Small intestine (tissue), 7 donors: ENCODE data around the gene PLCL1. TPM values are rescaled to one million over a fixed set of nuclear protein-coding genes. Genes with fewer than 3 reads are reported as not detected.

ENCODE experiments used
- DNase-seq, 2 donors: peaks; one replicate each; pipeline versions ENCODE4 v3.0.0 to v3.0.0-alpha.2; 2013
- FAIRE-seq: peaks from 2 replicates; lab custom pipeline; 2012; peaks lifted over from hg19 to GRCh38; lab: Jason Lieb, UNC
- H3K27ac ChIP-seq, 3 donors: one replicate each; pipeline ENCODE4 v1.5.1; 2013; ENCODE audit warnings: low read length in 2 of 3, mild to moderate bottlenecking in 2 of 3, control low read depth in 1 of 3, inconsistent platforms in 1 of 3, low read depth in 1 of 3, moderate library complexity in 1 of 3
- H3K27me3 ChIP-seq, 3 donors: one replicate each; pipeline ENCODE4 v1.6.1; 2013; ENCODE audit warnings: low read length in 3 of 3, inconsistent platforms in 1 of 3; ENCODE audit not compliant: control insufficient read depth in 3 of 3, insufficient read depth in 3 of 3
- H3K36me3 ChIP-seq, 3 donors: one replicate each; pipeline ENCODE4 v1.6.1; 2013; ENCODE audit warnings: low read length in 3 of 3, inconsistent platforms in 1 of 3, low read depth in 1 of 3, mild to moderate bottlenecking in 1 of 3, moderate library complexity in 1 of 3; ENCODE audit not compliant: control insufficient read depth in 3 of 3, insufficient read depth in 2 of 3
- H3K4me1 ChIP-seq, 3 donors: one replicate each; pipeline ENCODE4 v1.6.1; 2013; ENCODE audit warnings: low read length in 2 of 3, inconsistent platforms in 1 of 3, low read depth in 1 of 3, mild to moderate bottlenecking in 1 of 3, moderate library complexity in 1 of 3; ENCODE audit not compliant: control insufficient read depth in 3 of 3, insufficient read depth in 2 of 3
- H3K4me3 ChIP-seq, 3 donors: one replicate each; pipeline ENCODE4 v1.5.1; 2013; ENCODE audit warnings: low read length in 3 of 3, control low read depth in 1 of 3, inconsistent platforms in 1 of 3, low read depth in 1 of 3, mild to moderate bottlenecking in 1 of 3, moderate library complexity in 1 of 3
- H3K9me3 ChIP-seq, 2 donors: one replicate each; pipeline ENCODE4 v1.6.1; 2013; ENCODE audit warnings: low read depth in 1 of 2, low read length in 1 of 2; ENCODE audit not compliant: control insufficient read depth in 2 of 2, insufficient read depth in 1 of 2
- WGBS, 3 donors: extraction: QIAGEN DNeasy Blood & Tissue Kit; methylation state at CpG; one replicate each; pipeline ENCODE4 v1.1.7; 2013; 5-methylcytosine and 5-hydroxymethylcytosine counted together
- polyA plus RNA-seq, 4 donors: library from polyadenylated mRNA; stranded (reverse) in 3 of 4; unstranded in 1 of 4; fragments of 200-250 nt in 3 of 4; fragments of 120-200 nt in 1 of 4; gene quantifications; one replicate each; pipeline versions ENCODE4 v1.2.1 to v1.2.3, GENCODE V29; 2013
- donor health status: healthy with polysubstance abuse.
- donor health status: control.
- donor health status: control.
- donor health status: Bipolar disorder and iron deficiency.
- donor health status: healthy.

The PLCL1 gene
- polyA plus RNA-seq, 4 donors, result 0.58 to 2.3 (median 0.81) TPM; not detected in 1

DNA sequence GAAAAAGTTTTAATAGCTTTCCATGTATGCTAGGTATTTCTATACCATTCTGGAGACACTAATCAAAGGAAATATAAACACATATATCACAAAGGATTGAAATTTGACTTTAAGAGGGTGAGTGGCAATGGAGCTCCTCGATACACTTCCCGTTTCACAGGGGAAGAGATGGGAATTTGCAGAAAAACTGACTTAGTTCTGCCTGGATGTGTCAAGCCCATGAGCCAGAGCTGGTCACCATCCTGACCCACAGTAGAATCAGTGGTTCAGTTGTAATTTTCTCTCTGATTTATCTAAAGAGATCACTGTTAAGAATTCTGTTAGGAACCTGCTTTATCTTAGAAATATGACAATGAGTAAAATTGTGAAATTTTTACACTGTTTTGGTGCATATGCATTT, 34.2 kb downstream of the PLCL1 start:
- FAIRE-seq, result no peak

GRCh38 chr2:197839327-197839726, 34.9 kb downstream of the PLCL1 start:
- no peak for DNase-seq
- 63 to 78% (median 74%) methylated on average over 5 of the region's 5 CpGs for WGBS, 3 donors

More for the DNA sequence above, 34.2 kb downstream of the PLCL1 start:
- no peaks in the 10 kb centered on the region for H3K4me1 ChIP-seq
- no peak for DNase-seq
- H3K4me3 ChIP-seq, result no peak overlapping the region
- WGBS, 3 donors, result 64 to 85% (median 82%) methylated on average over 2 of the region's 2 CpGs
- H3K27me3 ChIP-seq, result no peaks in the 10 kb centered on the region
- no peaks in the 10 kb centered on the region for H3K36me3 ChIP-seq
- H3K27ac ChIP-seq, result no peak overlapping the region
- H3K9me3 ChIP-seq, result no peaks in the 10 kb centered on the region

DNA sequence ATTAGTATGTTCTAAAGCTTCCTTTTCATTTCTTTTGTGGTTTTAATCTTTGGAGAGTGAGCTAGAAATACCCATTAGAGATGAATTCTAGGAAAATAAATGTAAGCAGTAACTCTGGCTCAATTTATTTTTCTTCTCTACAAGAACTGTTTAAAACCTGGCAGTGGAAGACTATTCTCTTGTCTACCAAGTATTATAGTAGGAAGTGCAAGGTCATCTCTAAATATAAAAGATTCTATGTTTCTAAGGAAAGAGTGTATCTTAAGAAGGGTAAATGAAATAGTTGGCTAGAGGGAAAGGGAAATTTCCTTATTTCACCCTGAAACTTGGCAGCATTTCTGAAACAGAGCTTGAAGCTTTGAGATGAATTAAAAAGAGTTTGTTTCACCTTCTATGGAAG, 35.5 kb downstream of the PLCL1 start:
- Histone ChIP-seq H3K4me3 (no peak overlapping the region), H3K27ac (no peak overlapping the region), H3K9me3 (no peaks in the 10 kb centered on the region), H3K36me3 (no peaks in the 10 kb centered on the region), H3K4me1 (no peaks in the 10 kb centered on the region), H3K27me3 (no peaks in the 10 kb centered on the region)
- DNase-seq (no peak), FAIRE-seq (no peak)

More at GRCh38 chr2:197839327-197839726, 34.9 kb downstream of the PLCL1 start:
- Histone ChIP-seq H3K9me3 (no peaks in the 10 kb centered on the region), H3K4me3 (no peak overlapping the region), H3K27me3 (no peaks in the 10 kb centered on the region), H3K27ac (no peak overlapping the region), H3K4me1 (no peaks in the 10 kb centered on the region), H3K36me3 (no peaks in the 10 kb centered on the region)
- FAIRE-seq, result no peak

DNA sequence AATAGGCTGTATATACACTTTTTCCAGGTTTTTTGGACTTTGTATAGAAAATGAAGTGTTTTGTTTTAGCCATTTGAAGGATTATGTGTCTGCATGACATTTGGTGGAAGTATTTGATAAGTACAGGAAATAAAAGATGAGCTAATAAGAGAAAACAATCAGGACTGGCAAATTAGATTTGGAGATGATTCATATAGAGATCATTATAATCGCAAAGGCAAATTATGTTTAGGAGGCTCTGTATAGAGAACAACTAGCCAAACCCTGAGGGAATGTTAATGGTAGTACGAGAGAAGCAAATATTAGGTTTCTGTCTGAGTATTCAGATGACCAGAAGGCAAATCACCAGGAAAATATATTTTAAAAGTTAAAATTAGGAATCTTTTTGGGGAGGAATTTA, 41.7 kb downstream of the PLCL1 start:
- no peaks in the 10 kb centered on the region for H3K36me3 ChIP-seq
- H3K9me3 ChIP-seq, result no peaks in the 10 kb centered on the region
- DNase-seq, result no peak
- H3K4me3 ChIP-seq, result no peak overlapping the region
- 85 to 88% (median 87%) methylated on average over 2 of the region's 2 CpGs for WGBS, 3 donors
- H3K27me3 ChIP-seq, result no peaks in the 10 kb centered on the region
- no peaks in the 10 kb centered on the region for H3K4me1 ChIP-seq
- FAIRE-seq, result no peak
- H3K27ac ChIP-seq, result no peak overlapping the region

DNA sequence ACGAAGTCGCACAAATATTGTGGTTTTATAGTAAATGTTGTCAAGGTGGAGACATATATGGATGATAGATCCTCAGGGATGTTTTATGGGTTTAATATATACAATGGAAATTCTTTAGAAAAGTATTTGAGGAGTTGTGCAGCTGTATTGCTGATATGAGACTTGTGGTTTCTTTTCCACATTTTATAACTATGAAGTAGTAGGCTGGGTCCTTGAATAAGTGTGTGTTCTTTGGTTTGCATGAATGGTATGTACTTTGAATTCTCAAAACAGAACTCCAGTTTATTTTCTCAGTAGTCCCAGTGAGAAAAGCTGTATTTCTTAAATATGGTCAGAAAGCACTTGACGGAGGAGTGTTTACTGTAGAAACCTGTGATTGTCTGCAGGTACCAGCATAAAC, 42.4 kb downstream of the PLCL1 start:
- DNase-seq, result no peak
- Histone ChIP-seq H3K4me1 (no peaks in the 10 kb centered on the region), H3K9me3 (no peaks in the 10 kb centered on the region), H3K27ac (no peak overlapping the region), H3K36me3 (no peaks in the 10 kb centered on the region), H3K27me3 (no peaks in the 10 kb centered on the region), H3K4me3 (no peak overlapping the region)
- no peak for FAIRE-seq
- 57 to 84% (median 82%) methylated on average over 3 of the region's 3 CpGs for WGBS, 3 donors

DNA sequence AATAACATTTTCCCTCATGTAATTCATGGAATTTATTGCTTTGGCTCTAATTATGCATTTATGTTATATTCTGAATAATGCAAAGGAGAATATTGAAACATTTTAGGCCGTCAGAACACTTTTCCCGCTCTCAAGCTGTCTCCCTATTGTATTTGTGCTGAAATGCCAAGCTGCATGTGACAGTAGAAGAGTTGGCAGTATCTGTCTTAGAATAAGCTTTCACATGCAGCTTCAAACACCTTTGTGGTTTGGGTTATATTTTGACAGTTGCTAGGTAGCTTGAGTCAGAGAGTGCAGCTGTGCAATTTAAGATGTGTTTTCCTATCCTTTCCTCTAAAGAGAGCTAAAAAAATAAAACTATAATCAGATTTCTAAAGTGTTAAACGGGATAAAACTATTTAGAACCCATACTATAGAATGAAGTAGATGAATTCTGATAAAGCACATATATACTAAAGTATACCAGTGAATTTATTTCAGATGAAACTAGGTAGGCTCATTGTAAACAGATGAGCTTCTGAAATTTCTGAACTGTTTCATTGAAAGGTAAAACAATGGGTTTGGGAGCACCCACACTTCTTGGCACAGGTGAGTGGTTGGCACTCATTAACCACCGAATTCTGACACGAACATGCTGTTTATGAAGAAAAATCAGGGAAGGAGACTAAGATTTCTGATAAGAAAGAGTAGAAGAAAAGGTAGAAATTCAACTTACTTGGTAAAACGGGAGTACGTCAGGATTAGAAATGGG, 43.4 kb downstream of the PLCL1 start:
- FAIRE-seq (no peak), DNase-seq (no peak)
- Histone ChIP-seq H3K9me3 (no peaks in the 10 kb centered on the region), H3K4me1 (no peaks in the 10 kb centered on the region), H3K27me3 (no peaks in the 10 kb centered on the region), H3K36me3 (no peaks in the 10 kb centered on the region), H3K4me3 (no peak overlapping the region), H3K27ac (no peak overlapping the region)
- WGBS, 3 donors, result 67 to 77% (median 71%) methylated on average over 7 of the region's 7 CpGs

GRCh38 chr2:197848602-197849001, 44.2 kb downstream of the PLCL1 start:
- H3K4me1 ChIP-seq, result no peaks in the 10 kb centered on the region
- no peaks in the 10 kb centered on the region for H3K36me3 ChIP-seq
- no peaks in the 10 kb centered on the region for H3K27me3 ChIP-seq
- 58 to 79% (median 64%) methylated on average over 2 of the region's 2 CpGs for WGBS, 3 donors
- H3K9me3 ChIP-seq, result no peaks in the 10 kb centered on the region
- DNase-seq (no peak), FAIRE-seq (no peak)
- no peak overlapping the region for H3K27ac ChIP-seq
- H3K4me3 ChIP-seq, result no peak overlapping the region

GRCh38 chr2:197850882-197851450, 46.6 kb downstream of the PLCL1 start:
- Histone ChIP-seq H3K9me3 (no peaks in the 10 kb centered on the region), H3K27me3 (no peaks in the 10 kb centered on the region), H3K36me3 (no peaks in the 10 kb centered on the region), H3K4me1 (no peaks in the 10 kb centered on the region), H3K4me3 (no peak overlapping the region), H3K27ac (no peak overlapping the region)
- 62 to 71% (median 70%) methylated on average over 5 of the region's 5 CpGs for WGBS, 3 donors
- FAIRE-seq (no peak), DNase-seq (no peak)
